HEK293 (cell line): ENCODE results near the gene IST1.

Experiments
- CTCF ChIA-PET: fragments of 350-600 bp; formaldehyde crosslinking; extraction: SDS; loops from one replicate; lab custom pipeline; 2021; ENCODE audit warnings: antibody characterized with exemption; lab: Yijun Ruan, JAX
- POLR2A ChIA-PET: fragments of 300-600 bp; formaldehyde crosslinking; extraction: SDS; loops from one replicate; lab custom pipeline; 2020; ENCODE audit warnings: antibody characterized with exemption, inconsistent platforms; lab: Yijun Ruan, JAX
- H3K27ac ChIP-seq: fragments of 200-500 bp; sonication (Bioruptor generic); 2 replicates; pipeline ENCODE4 v1.5.1; 2014; ENCODE audit warnings: low read depth, low read length, control low read depth, inconsistent platforms; ENCODE audit errors: extremely low read depth
- H3K36me3 ChIP-seq, 2 experiments: fragments of 200-500 bp in 1 of 2; sonication (Bioruptor generic) in 1 of 2; 1 replicate in 1 of 2; 2 replicates in 1 of 2; pipeline ENCODE4 v1.5.1; 2014 to 2017; ENCODE audit warnings: inconsistent platforms in 2 of 2, low read length in 2 of 2; ENCODE audit not compliant: control insufficient read depth in 2 of 2, insufficient read depth in 1 of 2
- H3K4me1 ChIP-seq: fragments of 200-500 bp; sonication (Bioruptor generic); 2 replicates; pipeline ENCODE4 v1.5.1; 2014; ENCODE audit warnings: mild to moderate bottlenecking, low read length, inconsistent platforms; ENCODE audit not compliant: control insufficient read depth, insufficient read depth
- H3K4me3 ChIP-seq: 2 replicates; pipeline ENCODE4 v1.5.1; 2011; ENCODE audit warnings: low read depth, mild to moderate bottlenecking, control low read depth, low read length, moderate library complexity
- H3K9me3 ChIP-seq: fragments of 200-500 bp; sonication (Bioruptor generic); 2 replicates; pipeline ENCODE4 v1.5.1; 2014; ENCODE audit warnings: low read depth, low read length, inconsistent platforms; ENCODE audit not compliant: control insufficient read depth, insufficient read depth
- BCL11A ChIP-seq: fragments of 450-650 bp; formaldehyde crosslinking; IDR thresholded peaks from 2 replicates; pipeline ENCODE4 v1.5.1; 2016; ENCODE audit warnings: low read depth, missing biosample characterization, missing genetic modification characterization
- BCL6B ChIP-seq: fragments of 450-650 bp; formaldehyde crosslinking; IDR thresholded peaks from 2 replicates; pipeline ENCODE4 v1.5.1; 2017; ENCODE audit warnings: missing biosample characterization, missing genetic modification characterization
- GLI2 ChIP-seq: fragments of 450-650 bp; formaldehyde crosslinking; IDR thresholded peaks from 2 replicates; pipeline ENCODE4; 2017; ENCODE audit warnings: missing biosample characterization, missing genetic modification characterization, low read depth, borderline replicate concordance
- KLF1 ChIP-seq: fragments of 450-650 bp; formaldehyde crosslinking; IDR thresholded peaks from 2 replicates; pipeline ENCODE4 v1.5.1; 2016; ENCODE audit warnings: missing biosample characterization, missing genetic modification characterization
- MYNN ChIP-seq: fragments of 450-650 bp; formaldehyde crosslinking; IDR thresholded peaks from 2 replicates; pipeline ENCODE4 v1.5.1; 2016; ENCODE audit warnings: missing biosample characterization, missing genetic modification characterization, borderline replicate concordance
- OSR2 ChIP-seq: fragments of 450-650 bp; formaldehyde crosslinking; IDR thresholded peaks from 2 replicates; pipeline ENCODE4 v1.5.1; 2016; ENCODE audit warnings: missing biosample characterization, missing genetic modification characterization
- OVOL3 ChIP-seq: fragments of 450-650 bp; formaldehyde crosslinking; IDR thresholded peaks from 2 replicates; pipeline ENCODE4 v1.5.1; 2016; ENCODE audit warnings: missing biosample characterization, missing genetic modification characterization
- SALL2 ChIP-seq: fragments of 450-650 bp; formaldehyde crosslinking; IDR thresholded peaks from 2 replicates; pipeline ENCODE4 v1.5.0; 2017; ENCODE audit warnings: missing biosample characterization, mild to moderate bottlenecking, missing genetic modification characterization, borderline replicate concordance
- SP2 ChIP-seq: fragments of 450-650 bp; formaldehyde crosslinking; IDR thresholded peaks from 2 replicates; pipeline ENCODE4 v1.5.1; 2016; ENCODE audit warnings: missing biosample characterization, missing genetic modification characterization
- YY1 ChIP-seq: fragments of 450-650 bp; formaldehyde crosslinking; IDR thresholded peaks from 2 replicates; pipeline ENCODE4 v1.5.1; 2018; ENCODE audit warnings: missing biosample characterization, missing genetic modification characterization
- ZEB2 ChIP-seq: fragments of 450-650 bp; formaldehyde crosslinking; IDR thresholded peaks from 2 replicates; pipeline ENCODE4 v1.5.1; 2016; ENCODE audit warnings: missing biosample characterization, missing genetic modification characterization
- ZNF10 ChIP-seq: fragments of 450-650 bp; formaldehyde crosslinking; IDR thresholded peaks from 2 replicates; pipeline ENCODE4 v1.5.1; 2017; ENCODE audit warnings: missing biosample characterization, missing genetic modification characterization
- ZNF138 ChIP-seq: fragments of 450-650 bp; formaldehyde crosslinking; IDR thresholded peaks from 2 replicates; pipeline ENCODE4 v1.5.1; 2016; ENCODE audit warnings: missing biosample characterization, missing genetic modification characterization, borderline replicate concordance
- ZNF18 ChIP-seq: fragments of 450-650 bp; formaldehyde crosslinking; IDR thresholded peaks from 2 replicates; pipeline ENCODE4 v1.5.1; 2016; ENCODE audit warnings: missing biosample characterization, missing genetic modification characterization
- ZNF211 ChIP-seq: fragments of 450-650 bp; formaldehyde crosslinking; IDR thresholded peaks from 2 replicates; pipeline ENCODE4 v1.5.1; 2016; ENCODE audit warnings: low read depth, missing biosample characterization, missing genetic modification characterization
- ZNF26 ChIP-seq: fragments of 450-650 bp; formaldehyde crosslinking; IDR thresholded peaks from 2 replicates; pipeline ENCODE4 v1.5.1; 2016; ENCODE audit warnings: missing biosample characterization, missing genetic modification characterization
- ZNF560 ChIP-seq: fragments of 450-650 bp; formaldehyde crosslinking; IDR thresholded peaks from 2 replicates; pipeline ENCODE4 v1.5.1; 2017; ENCODE audit warnings: missing biosample characterization, missing genetic modification characterization, borderline replicate concordance
- ZNF664 ChIP-seq: fragments of 450-650 bp; formaldehyde crosslinking; IDR thresholded peaks from 2 replicates; pipeline ENCODE4 v1.5.1; 2016; ENCODE audit warnings: missing biosample characterization, missing genetic modification characterization
- ZNF791 ChIP-seq: fragments of 450-650 bp; formaldehyde crosslinking; IDR thresholded peaks from 2 replicates; pipeline ENCODE4 v1.5.1; 2016; ENCODE audit warnings: missing biosample characterization, missing genetic modification characterization
- ZNF830 ChIP-seq: fragments of 450-650 bp; IDR thresholded peaks from 2 replicates; pipeline ENCODE4 v1.5.0; 2018; ENCODE audit warnings: missing biosample characterization, missing genetic modification characterization, low read depth, mild to moderate bottlenecking, moderate library complexity
- ZSCAN16 ChIP-seq: fragments of 450-650 bp; formaldehyde crosslinking; IDR thresholded peaks from 2 replicates; pipeline ENCODE4 v1.5.1; 2016; ENCODE audit warnings: missing biosample characterization, missing genetic modification characterization
- TF ChIP-seq, protein P1 (sequence below): fragments of 450-650 bp; IDR thresholded peaks from 2 replicates; pipeline ENCODE4 v1.5.1; 2018; ENCODE audit warnings: missing biosample characterization, mild to moderate bottlenecking, missing genetic modification characterization
- TF ChIP-seq, protein P2 (sequence below): fragments of 450-650 bp; formaldehyde crosslinking; IDR thresholded peaks from 2 replicates; pipeline ENCODE4 v1.5.1; 2017; ENCODE audit warnings: missing biosample characterization, missing genetic modification characterization

Gene IST1

GRCh38 chr16:71869089-71869488 lies 26.2 kb upstream of the IST1 start:
- H3K4me3 ChIP-seq: no peak overlapping the region
- peaks cover 20 to 54% of the 10 kb centered on the region in 2 experiments for H3K36me3 ChIP-seq
- no peak overlapping the region for H3K27ac ChIP-seq
- ChIA-PET POLR2A (no interaction called here), CTCF (interaction anchor here (3.2 kb wide), 1 partner anchor 14 kb away, joined by 19 read pairs; no protein-coding TSS in a partner anchor)
- H3K9me3 ChIP-seq: no peaks in the 10 kb centered on the region
- TF ChIP-seq OSR2 (tag by site-specific recombination): no peak
- no peak for TF ChIP-seq ZNF560 (tag by site-specific recombination)
- no peak for TF ChIP-seq ZNF830
- TF ChIP-seq OVOL3 (tag by site-specific recombination): no peak
- TF ChIP-seq ZNF138 (tag by site-specific recombination): no peak
- TF ChIP-seq ZNF10: no peak
- no peak for TF ChIP-seq ZEB2 (tag by site-specific recombination)
- TF ChIP-seq SALL2: no peak
- TF ChIP-seq, protein P1, sequence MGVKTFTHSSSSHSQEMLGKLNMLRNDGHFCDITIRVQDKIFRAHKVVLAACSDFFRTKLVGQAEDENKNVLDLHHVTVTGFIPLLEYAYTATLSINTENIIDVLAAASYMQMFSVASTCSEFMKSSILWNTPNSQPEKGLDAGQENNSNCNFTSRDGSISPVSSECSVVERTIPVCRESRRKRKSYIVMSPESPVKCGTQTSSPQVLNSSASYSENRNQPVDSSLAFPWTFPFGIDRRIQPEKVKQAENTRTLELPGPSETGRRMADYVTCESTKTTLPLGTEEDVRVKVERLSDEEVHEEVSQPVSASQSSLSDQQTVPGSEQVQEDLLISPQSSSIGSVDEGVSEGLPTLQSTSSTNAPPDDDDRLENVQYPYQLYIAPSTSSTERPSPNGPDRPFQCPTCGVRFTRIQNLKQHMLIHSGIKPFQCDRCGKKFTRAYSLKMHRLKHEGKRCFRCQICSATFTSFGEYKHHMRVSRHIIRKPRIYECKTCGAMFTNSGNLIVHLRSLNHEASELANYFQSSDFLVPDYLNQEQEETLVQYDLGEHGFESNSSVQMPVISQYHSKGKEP (tag by site-specific recombination): no peak
- TF ChIP-seq KLF1 (tag by site-specific recombination): no peak
- no peak for TF ChIP-seq ZNF18 (tag by site-specific recombination)
- TF ChIP-seq ZNF211 (tag by site-specific recombination): no peak
- TF ChIP-seq ZNF26 (tag by site-specific recombination): no peak
- no peak for TF ChIP-seq BCL11A (tag by site-specific recombination)
- TF ChIP-seq, protein P2, sequence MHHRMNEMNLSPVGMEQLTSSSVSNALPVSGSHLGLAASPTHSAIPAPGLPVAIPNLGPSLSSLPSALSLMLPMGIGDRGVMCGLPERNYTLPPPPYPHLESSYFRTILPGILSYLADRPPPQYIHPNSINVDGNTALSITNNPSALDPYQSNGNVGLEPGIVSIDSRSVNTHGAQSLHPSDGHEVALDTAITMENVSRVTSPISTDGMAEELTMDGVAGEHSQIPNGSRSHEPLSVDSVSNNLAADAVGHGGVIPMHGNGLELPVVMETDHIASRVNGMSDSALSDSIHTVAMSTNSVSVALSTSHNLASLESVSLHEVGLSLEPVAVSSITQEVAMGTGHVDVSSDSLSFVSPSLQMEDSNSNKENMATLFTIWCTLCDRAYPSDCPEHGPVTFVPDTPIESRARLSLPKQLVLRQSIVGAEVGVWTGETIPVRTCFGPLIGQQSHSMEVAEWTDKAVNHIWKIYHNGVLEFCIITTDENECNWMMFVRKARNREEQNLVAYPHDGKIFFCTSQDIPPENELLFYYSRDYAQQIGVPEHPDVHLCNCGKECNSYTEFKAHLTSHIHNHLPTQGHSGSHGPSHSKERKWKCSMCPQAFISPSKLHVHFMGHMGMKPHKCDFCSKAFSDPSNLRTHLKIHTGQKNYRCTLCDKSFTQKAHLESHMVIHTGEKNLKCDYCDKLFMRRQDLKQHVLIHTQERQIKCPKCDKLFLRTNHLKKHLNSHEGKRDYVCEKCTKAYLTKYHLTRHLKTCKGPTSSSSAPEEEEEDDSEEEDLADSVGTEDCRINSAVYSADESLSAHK: no peak
- TF ChIP-seq SP2 (tag by site-specific recombination): no peak
- no peak for TF ChIP-seq ZNF664 (tag by site-specific recombination)
- TF ChIP-seq ZNF791: no peak
- no peaks in the 10 kb centered on the region for H3K4me1 ChIP-seq

GRCh38 chr16:71870818-71871217 lies 24.5 kb upstream of the IST1 start:
- Histone ChIP-seq H3K9me3 (no peaks in the 10 kb centered on the region), H3K36me3 (peaks cover 13 to 46% of the 10 kb centered on the region in 2 experiments)
- CTCF ChIA-PET: interaction anchor here (0.7 to 3.2 kb wide), 3 partner anchors 10 to 12 kb away, joined by 3 to 19 read pairs (median 3); no protein-coding TSS in a partner anchor

More at GRCh38 chr16:71870818-71871217, 24.5 kb upstream of the IST1 start:
- POLR2A ChIA-PET: no interaction called here
- Histone ChIP-seq H3K4me1 (no peaks in the 10 kb centered on the region), H3K4me3 (no peak overlapping the region), H3K27ac (no peak overlapping the region)
- no peak for TF ChIP-seq ZSCAN16 (tag by site-specific recombination)
- no peak for TF ChIP-seq MYNN (tag by site-specific recombination)
- no peak for TF ChIP-seq BCL6B
- TF ChIP-seq GLI2: no peak
- no peak for TF ChIP-seq YY1 (tag by site-specific recombination)
- TF ChIP-seq, all 188 proteins: peak for 0
